Nephron progenitor cell (in vitro differentiated cells): ENCODE data around the gene C19orf85.

Source experiments
- DNase-seq: peaks from one replicate; pipeline ENCODE4 v3.0.0; 2021
- H3K27ac Mint-ChIP-seq: 2 replicates; pipeline ENCODE4 v1.8.0; 2021; ENCODE audit warnings: mild to moderate bottlenecking, moderate library complexity, mixed read lengths
- H3K27me3 Mint-ChIP-seq: 2 replicates; pipeline ENCODE4 v1.8.0; 2021; ENCODE audit warnings: mild to moderate bottlenecking, low read depth, mixed read lengths; ENCODE audit not compliant: poor library complexity
- H3K36me3 Mint-ChIP-seq: 2 replicates; pipeline ENCODE4 v1.8.0; 2021; ENCODE audit warnings: low read depth, mixed read lengths
- H3K4me1 Mint-ChIP-seq: 2 replicates; pipeline ENCODE4 v1.8.0; 2021; ENCODE audit warnings: mixed read lengths
- H3K4me3 Mint-ChIP-seq: 2 replicates; pipeline ENCODE4 v1.8.0; 2021; ENCODE audit warnings: mild to moderate bottlenecking, moderate library complexity, mixed read lengths
- H3K9me3 Mint-ChIP-seq: 2 replicates; pipeline ENCODE4 v1.8.0; 2021; ENCODE audit warnings: mild to moderate bottlenecking, moderate library complexity, mixed read lengths
- TF ChIP-seq, protein P1 (sequence below): fragments of 200-600 bp; sonication (generic); IDR thresholded peaks from 2 replicates; pipeline ENCODE4 v1.5.0; 2021; ENCODE audit warnings: antibody characterized with exemption

C19orf85 gene

DNA sequence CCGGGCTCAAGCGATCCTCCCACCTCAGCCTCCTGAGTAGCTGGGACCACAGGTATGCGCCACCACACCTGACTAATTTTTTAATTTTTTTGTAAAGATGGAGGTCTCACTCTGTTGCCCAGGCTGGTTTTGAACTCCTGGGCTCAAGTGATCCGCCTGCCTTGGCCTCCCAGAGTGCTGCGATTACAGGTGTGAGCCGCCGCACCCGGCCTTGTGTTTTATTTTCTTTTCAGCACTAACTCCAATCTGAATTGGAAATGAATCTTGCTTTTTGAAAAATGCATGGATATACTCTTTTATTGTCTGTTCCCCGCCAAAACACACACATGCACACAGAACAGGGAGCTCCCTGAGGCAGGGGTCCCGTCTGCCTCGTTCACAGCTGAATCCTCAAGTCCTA is 1.8 kb downstream of the C19orf85 start:
- no peak for DNase-seq
- Mint-ChIP-seq H3K4me1 (peaks cover 56% of the 10 kb centered on the region), H3K36me3 (no peaks in the 10 kb centered on the region), H3K27ac (no peak overlapping the region), H3K9me3 (no peaks in the 10 kb centered on the region), H3K27me3 (peaks cover 54% of the 10 kb centered on the region), H3K4me3 (peak overlapping the region; percentile 85)
- TF ChIP-seq, protein P1, sequence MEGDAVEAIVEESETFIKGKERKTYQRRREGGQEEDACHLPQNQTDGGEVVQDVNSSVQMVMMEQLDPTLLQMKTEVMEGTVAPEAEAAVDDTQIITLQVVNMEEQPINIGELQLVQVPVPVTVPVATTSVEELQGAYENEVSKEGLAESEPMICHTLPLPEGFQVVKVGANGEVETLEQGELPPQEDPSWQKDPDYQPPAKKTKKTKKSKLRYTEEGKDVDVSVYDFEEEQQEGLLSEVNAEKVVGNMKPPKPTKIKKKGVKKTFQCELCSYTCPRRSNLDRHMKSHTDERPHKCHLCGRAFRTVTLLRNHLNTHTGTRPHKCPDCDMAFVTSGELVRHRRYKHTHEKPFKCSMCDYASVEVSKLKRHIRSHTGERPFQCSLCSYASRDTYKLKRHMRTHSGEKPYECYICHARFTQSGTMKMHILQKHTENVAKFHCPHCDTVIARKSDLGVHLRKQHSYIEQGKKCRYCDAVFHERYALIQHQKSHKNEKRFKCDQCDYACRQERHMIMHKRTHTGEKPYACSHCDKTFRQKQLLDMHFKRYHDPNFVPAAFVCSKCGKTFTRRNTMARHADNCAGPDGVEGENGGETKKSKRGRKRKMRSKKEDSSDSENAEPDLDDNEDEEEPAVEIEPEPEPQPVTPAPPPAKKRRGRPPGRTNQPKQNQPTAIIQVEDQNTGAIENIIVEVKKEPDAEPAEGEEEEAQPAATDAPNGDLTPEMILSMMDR = no peak

- Mint-ChIP-seq H3K27ac (no peak overlapping the region), H3K4me1 (peaks cover 53% of the 10 kb centered on the region), H3K27me3 (peaks cover 51% of the 10 kb centered on the region), H3K36me3 (no peaks in the 10 kb centered on the region), H3K9me3 (no peaks in the 10 kb centered on the region), H3K4me3 (peak overlapping the region; percentile 85)
- DNase-seq = no peak
- TF ChIP-seq, protein P1 = no peak
Observed at GRCh38 chr19:55461974-55462626, 2.5 kb downstream of the C19orf85 start.

DNA sequence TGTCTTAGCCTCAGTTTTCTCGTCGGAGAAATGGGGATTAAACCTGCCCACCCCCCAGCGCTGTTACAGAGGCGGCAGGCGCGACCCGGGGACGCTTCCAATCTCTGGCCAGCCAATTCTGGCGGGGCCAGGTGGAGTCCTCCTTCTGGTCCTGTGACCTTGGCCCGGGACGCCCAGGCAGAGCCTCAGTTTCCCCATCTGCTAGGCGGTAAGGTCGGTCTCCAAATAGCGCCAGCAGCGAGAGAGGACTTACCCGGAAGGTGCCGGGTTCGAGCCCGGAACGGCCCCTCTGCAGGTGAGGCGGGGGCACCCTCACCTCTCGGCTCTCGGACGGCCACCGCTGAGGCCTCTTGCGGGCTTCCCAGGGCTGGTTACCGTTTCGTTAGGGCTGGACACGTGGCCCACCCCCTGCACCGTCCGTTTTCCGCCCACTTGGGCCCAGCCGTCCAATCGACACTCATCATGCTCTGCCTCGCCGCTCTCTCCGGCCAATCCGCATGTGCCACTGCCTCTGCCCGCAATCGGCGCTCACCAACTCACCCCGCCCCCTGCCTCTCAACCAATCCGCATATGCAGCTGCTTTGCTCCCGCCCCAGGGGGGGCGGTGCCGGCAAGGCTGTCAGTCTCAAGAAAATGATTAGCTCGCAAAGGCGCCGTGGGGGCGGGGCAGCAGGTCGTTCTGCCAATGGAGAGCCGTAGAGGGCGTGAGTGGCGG is 3.1 kb downstream of the C19orf85 start, which contains the start of gene ISOC2:
ISOC2 (minus strand) TSS at position 384 of the 715 bp plus-strand sequence. CDS start 5,156 bp downstream, outside the sequence.
- Mint-ChIP-seq H3K9me3 (no peaks in the 10 kb centered on the region), H3K27ac (peak within 1 kb of the TSS; percentile 72), H3K4me3 (peak within 1 kb of the TSS; percentile 85)

GRCh38 chr19:55460670-55461258 is 3.8 kb downstream of the C19orf85 start:
- Mint-ChIP-seq H3K27me3 (peaks cover 38% of the 10 kb centered on the region), H3K27ac (no peak overlapping the region), H3K9me3 (no peaks in the 10 kb centered on the region), H3K4me1 (peaks cover 42% of the 10 kb centered on the region), H3K36me3 (peaks cover 5% of the 10 kb centered on the region), H3K4me3 (peak overlapping the region; percentile 85)
- DNase-seq = peak; percentile 89
- TF ChIP-seq, protein P1 = no peak

More for the DNA sequence above, 3.1 kb downstream of the C19orf85 start, which contains the start of gene ISOC2:
- peak; percentile 100 for DNase-seq
- Mint-ChIP-seq H3K4me1 (peaks cover 49% of the 10 kb centered on the region), H3K27me3 (peaks cover 44% of the 10 kb centered on the region), H3K36me3 (peaks cover 5% of the 10 kb centered on the region)
- TF ChIP-seq, protein P1 = no peak

GRCh38 chr19:55459950-55460657 is 4.4 kb downstream of the C19orf85 start:
- H3K27ac Mint-ChIP-seq = no peak overlapping the region
- DNase-seq = no peak
- peaks cover 5% of the 10 kb centered on the region for H3K36me3 Mint-ChIP-seq
- TF ChIP-seq, protein P1 = no peak
- no peaks in the 10 kb centered on the region for H3K9me3 Mint-ChIP-seq
- H3K27me3 Mint-ChIP-seq = peaks cover 31% of the 10 kb centered on the region
- peaks cover 42% of the 10 kb centered on the region for H3K4me1 Mint-ChIP-seq
- peak overlapping the region; percentile 85 for H3K4me3 Mint-ChIP-seq
